Stimulated activated CD4-positive, alpha-beta T cell treated with anti-CD3 and anti-CD28 coated beads, Interleukin-12 subunit alpha, Interleukin-12 subunit beta, amount 100 ng/mL, for 24 hours (primary cell): ENCODE measurements around the gene GOLGA1.
"Not testable (repeated sequence)": the region's sequence is repeated elsewhere in the genome, so short reads cannot be mapped to it uniquely, and the experiment has no call there.

Experiments
- DNase-seq, 2 experiments: peaks; one replicate each; pipeline ENCODE4 v3.0.0-alpha.2; 2020; ENCODE audit warnings: low read depth in 2 of 2

Gene GOLGA1

GRCh38 chr9:124858330-124859046 lies 82.4 kb downstream of the GOLGA1 start:
- no peak for DNase-seq

GRCh38 chr9:124857533-124858162 lies 83.2 kb downstream of the GOLGA1 start:
- no peak for DNase-seq

GRCh38 chr9:124855944-124856765 lies 84.7 kb downstream of the GOLGA1 start:
- DNase-seq: no peak

GRCh38 chr9:124855566-124855943 lies 85.3 kb downstream of the GOLGA1 start:
- no peak for DNase-seq

GRCh38 chr9:124854822-124855221 lies 86.1 kb downstream of the GOLGA1 start:
- no peak for DNase-seq

- DNase-seq: no peak
Observed at GRCh38 chr9:124854161-124854560, 86.7 kb downstream of the GOLGA1 start.

GRCh38 chr9:124853605-124854143 lies 87.2 kb downstream of the GOLGA1 start:
- DNase-seq: no peak

- peak; percentile 54 to 66 for DNase-seq
Observed at GRCh38 chr9:124852829-124853531, 87.9 kb downstream of the GOLGA1 start, which contains the start of gene WDR38. WDR38 (plus strand) TSS chr9:124853460; CDS start chr9:124853532, 72 bp downstream.

GRCh38 chr9:124852121-124852828 lies 88.6 kb downstream of the GOLGA1 start:
- no peak for DNase-seq

- DNase-seq: no peak
Observed at GRCh38 chr9:124849801-124850200, 91.1 kb downstream of the GOLGA1 start.

GRCh38 chr9:124846969-124847368 lies 93.9 kb downstream of the GOLGA1 start:
- no peak for DNase-seq

- not testable (repeated sequence) for DNase-seq
Observed at GRCh38 chr9:124846467-124846866, 94.4 kb downstream of the GOLGA1 start.

GRCh38 chr9:124844291-124844690 lies 96.6 kb downstream of the GOLGA1 start:
- no peak for DNase-seq

- DNase-seq: no peak
Observed at GRCh38 chr9:124843456-124844034, 97.3 kb downstream of the GOLGA1 start.

- no peak for DNase-seq
Observed at GRCh38 chr9:124841075-124841821, 99.6 kb downstream of the GOLGA1 start.

GRCh38 chr9:124840300-124840833 lies 100.5 kb downstream of the GOLGA1 start:
- no peak for DNase-seq

- no peak for DNase-seq
Observed at GRCh38 chr9:124839612-124840299, 101.1 kb downstream of the GOLGA1 start.

GRCh38 chr9:124838567-124839275 lies 102.2 kb downstream of the GOLGA1 start:
- DNase-seq: not testable (repeated sequence)
